Right lobe of liver (tissue), 4 donors: ENCODE data around the gene OLFML2B.

Experiments used
- CTCF ChIP-seq, 4 donors: fragments of 200-600 bp in 3 of 4; fragments of 450-650 bp in 1 of 4; IDR thresholded peaks; one replicate each; pipeline versions ENCODE4 v1.5.1 to v1.8.0; 2016 to 2022; ENCODE audit warnings: antibody characterized with exemption in 4 of 4, mild to moderate bottlenecking in 2 of 4
- POLR2A ChIP-seq: fragments of 450-650 bp; IDR thresholded peaks from one replicate; pipeline ENCODE4 v1.6.1; 2017; ENCODE audit warnings: antibody characterized with exemption, mild to moderate bottlenecking
- donor health status: DM: no; HTN: no; CAD: no.
- donor health status: DM: no; HTN: no; CAD: no.
- donor health status: DM: no; HTN: yes; CAD: no.

GRCh38 chr1:162059721-162060120 lies 36.1 kb upstream of the OLFML2B start:
- TF ChIP-seq CTCF (IDR thresholded peaks at IDR 0.05), result no peak
- TF ChIP-seq POLR2A, result no peak
